ENCODE measurements around the gene PYROXD2. TPM values are rescaled to one million over a fixed set of nuclear protein-coding genes. Genes with fewer than 3 reads are reported as not detected.

Gene PYROXD2
- total RNA-seq, 1 donor from 2014 or later: 7.3 TPM

DNA sequence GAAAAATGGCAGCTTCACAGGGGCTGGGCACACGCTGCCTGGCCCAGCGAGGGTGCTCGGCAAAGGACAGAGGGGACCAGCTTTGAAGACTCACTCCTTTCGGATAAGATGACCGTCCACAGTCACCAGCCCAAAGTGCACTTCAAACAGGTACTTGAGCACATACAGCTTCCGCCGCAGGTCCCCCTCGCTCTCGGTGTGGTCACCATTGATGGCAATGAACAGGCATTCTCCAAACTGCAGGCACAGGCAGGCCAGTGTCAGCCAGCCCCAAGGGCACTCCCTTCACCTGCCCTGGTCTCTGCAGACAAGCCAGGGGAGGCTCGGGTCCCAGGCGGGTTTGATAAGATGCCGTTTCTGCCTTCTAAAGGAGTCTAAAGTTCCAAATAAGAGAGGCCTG lies 20.2 kb upstream of the PYROXD2 start:
- DNase-seq (ENCODE audit: low read depth): no peak

- peak; percentile 56 for DNase-seq (ENCODE audit: low read depth)
Observed at GRCh38 chr10:98433881-98434732, 19.1 kb upstream of the PYROXD2 start.

GRCh38 chr10:98433371-98433770 lies 18.4 kb upstream of the PYROXD2 start:
- DNase-seq (ENCODE audit: low read depth): no peak

DNA sequence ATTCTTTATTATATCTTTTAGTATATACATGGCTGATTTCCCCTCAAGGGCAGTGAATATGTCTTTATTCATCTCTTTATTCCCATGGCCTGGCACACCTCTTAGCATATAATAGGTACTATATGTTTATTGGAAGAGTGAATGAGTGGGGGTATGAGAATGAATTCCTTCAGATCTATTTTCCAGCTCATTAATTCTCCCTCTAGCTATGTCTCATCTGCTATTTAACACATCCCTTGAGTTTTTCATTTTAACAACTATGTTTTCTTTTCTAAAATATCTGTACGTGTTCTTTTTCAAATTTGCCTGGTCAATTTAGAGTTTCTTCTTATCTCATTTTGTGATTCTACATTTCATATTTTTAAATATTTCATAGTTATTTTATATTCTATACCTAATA lies 17.3 kb upstream of the PYROXD2 start:
- no peak for DNase-seq (ENCODE audit: low read depth)

DNA sequence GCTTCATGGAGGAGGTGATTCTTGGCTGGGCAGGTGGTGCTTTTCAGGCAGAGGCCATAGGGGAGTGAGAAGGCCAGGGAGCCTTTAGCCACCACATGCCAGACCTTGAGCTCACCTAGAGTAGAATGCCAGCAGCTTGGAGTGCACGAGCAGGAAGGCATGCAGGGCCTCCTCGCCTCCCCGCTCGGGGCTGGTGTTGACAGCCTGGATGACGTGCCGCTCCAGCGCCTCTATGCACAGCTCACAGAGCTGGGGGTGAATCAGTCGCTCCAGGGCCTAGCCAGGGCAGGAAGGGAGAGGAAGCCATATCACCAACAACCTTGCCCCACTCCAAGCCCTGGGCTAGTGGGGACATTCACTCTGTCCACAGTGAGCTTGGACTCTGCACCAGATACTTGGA lies 16.0 kb upstream of the PYROXD2 start:
- no peak for DNase-seq (ENCODE audit: low read depth)

DNA sequence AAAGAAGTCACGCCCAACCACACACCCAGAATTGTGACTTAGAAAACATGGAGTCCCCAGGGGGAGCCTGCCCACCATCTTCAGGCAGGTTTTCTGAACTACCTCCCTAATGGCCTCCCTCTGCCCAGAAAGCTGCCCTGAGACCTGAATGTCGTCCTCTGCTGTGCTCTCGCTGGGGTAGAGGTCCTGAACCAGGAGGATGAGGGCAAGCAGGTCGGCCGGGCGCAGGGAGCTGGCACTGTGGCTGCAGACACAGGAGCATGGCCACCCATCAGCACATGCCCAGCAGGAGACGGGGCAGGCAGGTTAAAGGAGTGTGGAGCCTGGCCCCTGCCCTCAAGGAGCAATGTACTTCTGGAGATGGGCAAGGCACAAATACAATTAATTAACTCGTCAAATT lies 15.4 kb upstream of the PYROXD2 start:
- no peak for DNase-seq (ENCODE audit: low read depth)

GRCh38 chr10:98429320-98430072 lies 14.5 kb upstream of the PYROXD2 start:
- DNase-seq (ENCODE audit: low read depth): no peak

GRCh38 chr10:98427011-98427515 lies 12.1 kb upstream of the PYROXD2 start:
- no peak for DNase-seq (ENCODE audit: low read depth)

GRCh38 chr10:98425511-98426352 lies 10.8 kb upstream of the PYROXD2 start:
- peak; percentile 32 for DNase-seq (ENCODE audit: low read depth)

DNA sequence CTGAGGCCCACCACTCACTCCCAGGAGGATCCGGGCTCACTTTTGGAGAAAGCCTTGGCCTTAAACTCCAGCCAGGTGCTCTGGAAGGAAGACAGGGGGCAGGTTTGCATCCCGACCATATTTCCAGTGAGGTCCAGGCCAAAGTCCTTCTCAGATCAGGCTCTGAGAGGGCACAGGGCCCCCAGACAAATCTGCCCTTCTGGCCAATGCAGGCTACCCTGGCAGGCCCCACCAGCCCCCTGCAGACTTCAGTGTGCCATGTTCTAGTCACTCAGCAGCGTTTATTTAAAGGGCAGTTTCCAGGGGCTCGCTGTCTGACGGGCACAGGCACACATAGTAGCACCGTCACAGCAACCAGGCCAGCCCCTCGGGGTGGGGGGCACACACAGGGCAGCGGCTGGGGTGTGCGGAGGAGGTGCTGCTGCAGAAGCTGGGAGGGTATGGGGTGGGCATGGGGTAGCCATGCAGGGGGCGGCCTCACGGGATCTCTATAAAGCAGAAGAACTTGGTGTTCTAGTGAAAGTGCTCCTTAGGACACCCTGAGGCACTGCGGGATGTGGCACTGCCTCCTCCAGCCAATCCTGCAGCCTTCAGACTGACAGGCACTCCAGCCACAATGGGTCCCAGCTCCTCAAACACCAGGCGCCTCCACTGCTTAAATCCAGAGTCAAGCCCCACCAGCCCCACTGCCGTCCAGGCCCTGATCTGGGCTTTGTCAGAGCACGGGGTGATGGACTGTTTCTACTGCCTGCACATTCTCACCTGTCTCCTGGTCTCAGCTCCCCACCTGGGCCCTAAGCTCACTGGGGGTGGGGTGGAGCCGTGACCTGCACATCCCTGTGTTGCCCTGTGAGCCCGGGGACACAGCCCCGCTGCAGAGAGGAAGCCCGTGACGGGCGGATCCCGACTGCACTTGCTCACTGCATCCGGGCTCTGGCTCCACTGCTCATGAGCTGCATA lies 9.6 kb upstream of the PYROXD2 start:
- DNase-seq (ENCODE audit: low read depth): no peak

DNA sequence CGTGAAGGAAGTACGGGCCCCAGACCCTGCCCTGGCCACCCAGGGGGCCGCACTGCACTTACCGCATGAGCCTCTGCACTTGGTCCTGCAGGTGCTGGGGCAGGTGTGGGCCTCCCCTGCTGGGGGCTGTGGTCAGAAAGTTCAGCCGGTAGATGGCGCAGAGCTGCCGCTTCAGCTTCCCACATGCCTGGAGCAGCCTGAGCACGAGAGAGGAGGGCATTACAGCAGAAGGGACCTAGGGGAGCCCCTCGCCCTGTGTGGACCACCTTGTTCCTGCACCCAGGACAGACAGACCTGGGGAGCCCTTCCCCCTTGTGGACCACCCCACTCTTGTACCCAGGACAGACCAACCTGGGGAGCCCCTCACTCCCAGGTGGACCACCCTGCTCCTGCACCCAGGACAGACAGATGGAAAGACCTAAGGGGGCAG lies 8.7 kb upstream of the PYROXD2 start:
- no peak for DNase-seq (ENCODE audit: low read depth)

GRCh38 chr10:98422182-98422581 lies 7.2 kb upstream of the PYROXD2 start:
- DNase-seq (ENCODE audit: low read depth): no peak

- no peak for DNase-seq (ENCODE audit: low read depth)
Observed at GRCh38 chr10:98420786-98421185, 5.8 kb upstream of the PYROXD2 start.

DNA sequence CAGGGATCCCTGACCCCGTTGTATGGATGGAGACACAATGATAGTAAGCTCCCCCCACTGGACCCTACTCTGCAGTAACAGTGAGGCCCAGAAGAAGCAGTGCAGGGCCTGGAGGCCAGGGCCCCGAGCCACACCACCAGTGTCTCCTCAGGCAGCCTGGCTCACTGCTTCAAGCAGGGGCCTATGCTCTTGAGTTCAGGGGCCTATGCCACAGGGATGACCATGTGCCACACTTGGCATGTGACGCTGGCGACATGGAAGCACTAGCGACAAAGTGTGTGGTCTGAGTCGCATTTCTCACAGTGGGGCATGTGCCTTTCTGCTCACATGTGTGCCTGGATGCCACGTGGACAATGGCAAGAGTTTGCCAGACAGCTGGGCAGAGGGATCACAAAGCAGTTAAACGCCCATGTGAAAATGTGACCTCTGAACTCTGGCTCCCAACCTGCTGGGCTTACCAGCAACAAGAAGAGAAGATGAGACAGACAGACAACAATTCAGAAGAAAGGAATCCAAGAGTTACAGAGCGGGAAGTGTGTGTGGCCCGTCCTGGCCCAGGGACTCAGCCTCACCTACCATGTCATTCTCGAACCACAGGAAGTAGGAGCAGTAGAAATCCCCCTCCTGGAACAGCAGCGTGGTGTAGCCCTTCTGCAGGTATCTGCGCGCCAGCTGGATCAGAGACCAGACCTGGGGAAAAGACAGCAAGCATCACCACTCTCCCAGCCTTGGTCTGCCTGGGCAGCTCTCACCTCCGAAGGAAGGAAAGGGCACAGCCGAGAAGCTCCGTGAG lies 4.7 kb upstream of the PYROXD2 start:
- DNase-seq (ENCODE audit: low read depth): peak; percentile 16

GRCh38 chr10:98418665-98419468 lies 3.9 kb upstream of the PYROXD2 start:
- no peak for DNase-seq (ENCODE audit: low read depth)

- DNase-seq (ENCODE audit: low read depth): no peak
Observed at GRCh38 chr10:98417973-98418664, 3.1 kb upstream of the PYROXD2 start.

- DNase-seq (ENCODE audit: low read depth): no peak
Observed at GRCh38 chr10:98417481-98417959, 2.5 kb upstream of the PYROXD2 start.

Measured in myocyte (in vitro differentiated cells).